K562 (cell line): ENCODE data around the gene GPR37L1. TPM values are rescaled to one million over a fixed set of nuclear protein-coding genes. Genes with fewer than 3 reads are reported as not detected.
A peak's percentile ranks its signal among the peaks of the same experiment; 100 is the strongest.

Source experiments
- ATAC-seq: fragments of 200-7000 bp; cut with Tn5 transposase; 3 replicates; pipeline ENCODE4 v1.9.1; 2020; ENCODE audit warnings: moderate library complexity
- BruUV-seq: library from RNA; stranded (reverse); fragments of 400-500 nt; replicated peaks from 2 replicates; lab custom pipeline; 2021; lab: Mats Ljungman, UMichigan
- CTCF ChIA-PET: fragments of 300-600 bp; formaldehyde crosslinking; extraction: SDS; loops from one replicate; lab custom pipeline; 2021; ENCODE audit warnings: low intra/inter-chr PET ratio; lab: Yijun Ruan, JAX
- POLR2A ChIA-PET: fragments of 300-600, 350-650 bp; sonication (Branson Sonifier 250); formaldehyde crosslinking; extraction: SDS; loops from one replicate; lab custom pipeline; 2021; ENCODE audit warnings: antibody characterized with exemption, inconsistent platforms; lab: Yijun Ruan, JAX
- DNase-seq, 4 experiments: peaks; one replicate each; pipeline versions ENCODE4 v3.0.0 to v3.0.0-alpha.2; 2011 to 2018; ENCODE audit warnings: low spot score in 3 of 4, mixed read lengths in 3 of 4; ENCODE audit errors: extremely low read depth in 1 of 4
- FAIRE-seq: peaks from 2 replicates; lab custom pipeline; 2011; peaks lifted over from hg19 to GRCh38; lab: Jason Lieb, UNC
- H2AFZ ChIP-seq: 2 replicates; pipeline ENCODE4 v1.6.0; 2011; ENCODE audit warnings: low read depth, low read length, control low read depth, inconsistent platforms
- H3K27ac ChIP-seq: fragments of 200-600 bp; 3 replicates; pipeline ENCODE4 v1.8.0; 2011; ENCODE audit warnings: low read depth, mild to moderate bottlenecking, control low read depth, inconsistent platforms, low read length, moderate library complexity, mixed read lengths; ENCODE audit errors: extremely low read depth
- H3K27me3 ChIP-seq, 2 experiments: fragments of 300-600 bp in 1 of 2; 2 replicates in 1 of 2; 3 replicates in 1 of 2; pipeline versions ENCODE4 v1.6.0 to v1.8.0; 2011; ENCODE audit warnings: inconsistent platforms in 2 of 2, low read length in 2 of 2, mild to moderate bottlenecking in 1 of 2, mixed read lengths in 1 of 2, moderate library complexity in 1 of 2; ENCODE audit not compliant: control insufficient read depth in 2 of 2, insufficient read depth in 2 of 2
- H3K36me3 ChIP-seq: fragments of 300-600 bp; 3 replicates; pipeline ENCODE4 v1.8.0; 2011; ENCODE audit warnings: mild to moderate bottlenecking, low read length, inconsistent platforms; ENCODE audit not compliant: control insufficient read depth, insufficient read depth
- H3K4me1 ChIP-seq, 2 experiments: fragments of 200-600 bp in 1 of 2; replicated peaks in 1 of 2; 2 replicates in 1 of 2; 3 replicates in 1 of 2; pipeline versions ENCODE4 v1.5.1 to v1.8.0; 2011; ENCODE audit warnings: inconsistent platforms in 2 of 2, low read length in 2 of 2, mild to moderate bottlenecking in 1 of 2, mixed read lengths in 1 of 2, moderate library complexity in 1 of 2; ENCODE audit not compliant: control insufficient read depth in 2 of 2, insufficient read depth in 2 of 2
- H3K4me2 ChIP-seq: 2 replicates; pipeline ENCODE4 v1.6.1; 2011; ENCODE audit warnings: low read length, control low read depth, inconsistent platforms, mixed read lengths; ENCODE audit not compliant: insufficient read depth
- H3K4me3 ChIP-seq: fragments of 200-600 bp; sonication (generic), shearing (Covaris generic); 2 replicates; pipeline ENCODE4 v1.5.1; 2016; ENCODE audit warnings: control low read depth, inconsistent platforms
- H3K79me2 ChIP-seq: fragments of 200-600 bp; 3 replicates; pipeline ENCODE4 v1.8.0; 2011; ENCODE audit warnings: low read length, inconsistent platforms; ENCODE audit not compliant: control insufficient read depth, insufficient read depth
- H3K9ac ChIP-seq, 2 experiments: 2 replicates each; pipeline versions ENCODE4 v1.6.0 to v1.6.1; 2011; ENCODE audit warnings: low read depth in 2 of 2, low read length in 2 of 2, control low read depth in 1 of 2, inconsistent platforms in 1 of 2, mild to moderate bottlenecking in 1 of 2, mixed read lengths in 1 of 2; ENCODE audit not compliant: insufficient read depth in 1 of 2
- H3K9me1 ChIP-seq: one replicate; pipeline ENCODE4 v1.6.0; 2011; ENCODE audit warnings: inconsistent platforms, mild to moderate bottlenecking, low read length, moderate library complexity; ENCODE audit not compliant: control insufficient read depth, insufficient read depth
- H3K9me3 ChIP-seq: replicated peaks from 2 replicates; pipeline ENCODE4 v1.5.1; 2011; ENCODE audit warnings: low read depth, low read length, inconsistent platforms; ENCODE audit not compliant: control insufficient read depth, insufficient read depth
- H4K20me1 ChIP-seq: replicated peaks from 2 replicates; pipeline ENCODE4 v1.6.1; 2011; ENCODE audit warnings: low read length, inconsistent platforms, mixed read lengths; ENCODE audit not compliant: control insufficient read depth, insufficient read depth
- ARID4B ChIP-seq: sonication (generic); formaldehyde crosslinking; IDR thresholded peaks from 2 replicates; pipeline ENCODE4 v1.8.0; 2022; ENCODE audit warnings: mild to moderate bottlenecking, missing genetic modification reagents
- NFIC ChIP-seq: fragments of 450-650 bp; IDR thresholded peaks from 2 replicates; pipeline ENCODE4 v1.6.1; 2017; ENCODE audit warnings: mild to moderate bottlenecking, inconsistent platforms
- POLR2G ChIP-seq: fragments of 200-400 bp; formaldehyde crosslinking; IDR thresholded peaks from 2 replicates; pipeline ENCODE4 v1.6.1; 2017; ENCODE audit warnings: low read depth, mild to moderate bottlenecking, antibody characterized with exemption, low read length, moderate library complexity
- RBFOX2 ChIP-seq: fragments of 200-400 bp; formaldehyde crosslinking; IDR thresholded peaks from 2 replicates; pipeline ENCODE4 v1.6.1; 2017; ENCODE audit warnings: low read depth, mild to moderate bottlenecking, low read length, moderate library complexity
- ZNF253 ChIP-seq: fragments of 250-450 bp; sonication (Bioruptor Pico); conservative IDR thresholded peaks from 2 replicates; pipeline ENCODE4 v1.6.1; 2021; ENCODE audit warnings: mild to moderate bottlenecking
- ZNF324 ChIP-seq: fragments of 250-450 bp; sonication (Bioruptor Pico); IDR thresholded peaks from 2 replicates; pipeline ENCODE4 v1.4.0; 2020; ENCODE audit warnings: mild to moderate bottlenecking
- ZNF347 ChIP-seq: fragments of 450-650 bp; formaldehyde crosslinking; IDR thresholded peaks from 2 replicates; pipeline ENCODE4 v1.4.0; 2020; ENCODE audit warnings: low read depth, mild to moderate bottlenecking, moderate library complexity
- ZNF699 ChIP-seq: fragments of 250-450 bp; sonication (Bioruptor Pico); IDR thresholded peaks from 2 replicates; pipeline ENCODE4 v1.8.0; 2021; ENCODE audit warnings: mild to moderate bottlenecking, moderate library complexity; ENCODE audit not compliant: insufficient replicate concordance
- WGBS: fragments of 100-300 bp; shearing (Covaris generic); methylation state at CpG from one replicate; pipeline ENCODE4 v1.1.6; 2016; ENCODE audit warnings: low coverage, mixed read lengths; ENCODE audit not compliant: insufficient coverage; ENCODE audit errors: missing lambda C conversion rate; 5-methylcytosine and 5-hydroxymethylcytosine counted together
- in situ Hi-C: fragments of 300-500 bp; cut with MboI; formaldehyde crosslinking; loops from 4 replicates; pipeline ENCODE4 v1.15.0; 2018; ENCODE audit warnings: inconsistent platforms, mixed read lengths
- intact Hi-C: fragments of 100-400 bp; cut with micrococcal nuclease; formaldehyde crosslinking; loops from 2 replicates; pipeline ENCODE4 v1.14.2; 2022
- polyA plus RNA-seq, 8 experiments: library from polyadenylated mRNA; depleted of rRNA in 4 of 8; stranded (reverse) in 5 of 8; unstranded in 3 of 8; fragments of >200 nt; fragmentation: Nextera tagmentation in 2 of 8; fragmentation: Illumina TruSeq in 1 of 8; extraction: Ambion mirVana in 2 of 8; extraction: Trizol in 1 of 8; gene quantifications; 2 replicates each; pipeline versions ENCODE4 v1.2.1 to v1.2.3, GENCODE V29; 2011 to 2014; ENCODE audit warnings: inconsistent platforms in 1 of 8, missing spikeins in 1 of 8
- total RNA-seq, 7 experiments: library from RNA; depleted of rRNA in 6 of 7; stranded (reverse); fragments of >200 nt in 6 of 7; fragmentation: Illumina TruSeq in 2 of 7; extraction: Trizol in 2 of 7; gene quantifications; 2 replicates each; pipeline versions ENCODE4 v1.2.1 to v1.2.3, GENCODE V29; 2011 to 2021; ENCODE audit warnings: low replicate concordance in 1 of 7

GPR37L1 gene
- total and polyA plus RNA-seq, 9 of the 15 experiments (the other 6 are each of a cell fraction or from before 2014, with no cell fraction given) = not detected

GRCh38 chr1:202157945-202158344 is 35.2 kb downstream of the GPR37L1 start:
- peak overlapping the region; percentile 90 for H3K4me2 ChIP-seq
- in situ Hi-C loops = no loop called here
- no peak overlapping the region for H2AFZ ChIP-seq
- H3K27ac ChIP-seq = peak overlapping the region; percentile 99; the same call in 2 of the 3 replicates
- CTCF ChIA-PET = interaction anchor here (0.7 kb wide), 1 partner anchor 438 kb away, joined by 6 read pairs; no protein-coding TSS in a partner anchor
- 79% methylated on average over 10 of the region's 10 CpGs for WGBS
- H3K36me3 ChIP-seq = peaks cover 59% of the 10 kb centered on the region
- DNase-seq = no peak
- no peaks in the 10 kb centered on the region for H4K20me1 ChIP-seq
- peak overlapping the region; percentile 57; the same call in 1 of the 2 replicates for H3K4me3 ChIP-seq
- POLR2A ChIA-PET = interaction anchor here (4.5 kb wide), 1 partner anchor 14 kb away, joined by 49 read pairs; the partner anchor contains the start of gene ARL8A
- H3K9me1 ChIP-seq = no peaks in the 10 kb centered on the region
- intact Hi-C loops = loop anchor here (10.0 kb wide), 1 partner anchor 647 kb away; the partner anchor contains the start of gene KDM5B
- H3K4me1 ChIP-seq = peaks cover 60 to 76% of the 10 kb centered on the region in 2 experiments
- H3K9ac ChIP-seq = peak overlapping the region; percentile 85 to 89
- no peak for ATAC-seq
- no peak for FAIRE-seq
- TF ChIP-seq NFIC (no peak), ZNF347 (CRISPR knock-in tag) (no peak), ZNF324 (no peak), ZNF699 (no peak), ARID4B (CRISPR knock-in tag) (0 out of 2 replicates have a peak, but pooled peaks have one; percentile 15), RBFOX2 (peak; percentile 57), ZNF253 (CRISPR knock-in tag) (no peak), POLR2G (peak; percentile 46; the same call in 1 of the 2 replicates)
- BruUV-seq = no TSS peak
- no peaks in the 10 kb centered on the region for H3K27me3 ChIP-seq
- no peaks in the 10 kb centered on the region for H3K9me3 ChIP-seq
- H3K79me2 ChIP-seq = peaks cover 86% of the 10 kb centered on the region
